GM21576 (cell line): ENCODE data around the gene PPP1R36.
"Not testable (repeated sequence)": the region's sequence is repeated elsewhere in the genome, so short reads cannot be mapped to it uniquely, and the experiment has no call there.

Experiments
- ATAC-seq: cut with Tn5 transposase; IDR thresholded peaks from one replicate; pipeline ENCODE4 v1.9.1; 2021; ENCODE audit warnings: mild to moderate bottlenecking, moderate library complexity; ENCODE audit not compliant: unreplicated experiment

The PPP1R36 gene

GRCh38 chr14:64549791-64550620 lies at the start of gene PPP1R36:
TSS of gene PPP1R36 (plus strand) at chr14:64549961. CDS start at chr14:64549998, 37 bp downstream.
- ATAC-seq = no peak

- ATAC-seq = no peak
Observed at GRCh38 chr14:64500088-64500487, 49.7 kb upstream of the PPP1R36 start.

DNA sequence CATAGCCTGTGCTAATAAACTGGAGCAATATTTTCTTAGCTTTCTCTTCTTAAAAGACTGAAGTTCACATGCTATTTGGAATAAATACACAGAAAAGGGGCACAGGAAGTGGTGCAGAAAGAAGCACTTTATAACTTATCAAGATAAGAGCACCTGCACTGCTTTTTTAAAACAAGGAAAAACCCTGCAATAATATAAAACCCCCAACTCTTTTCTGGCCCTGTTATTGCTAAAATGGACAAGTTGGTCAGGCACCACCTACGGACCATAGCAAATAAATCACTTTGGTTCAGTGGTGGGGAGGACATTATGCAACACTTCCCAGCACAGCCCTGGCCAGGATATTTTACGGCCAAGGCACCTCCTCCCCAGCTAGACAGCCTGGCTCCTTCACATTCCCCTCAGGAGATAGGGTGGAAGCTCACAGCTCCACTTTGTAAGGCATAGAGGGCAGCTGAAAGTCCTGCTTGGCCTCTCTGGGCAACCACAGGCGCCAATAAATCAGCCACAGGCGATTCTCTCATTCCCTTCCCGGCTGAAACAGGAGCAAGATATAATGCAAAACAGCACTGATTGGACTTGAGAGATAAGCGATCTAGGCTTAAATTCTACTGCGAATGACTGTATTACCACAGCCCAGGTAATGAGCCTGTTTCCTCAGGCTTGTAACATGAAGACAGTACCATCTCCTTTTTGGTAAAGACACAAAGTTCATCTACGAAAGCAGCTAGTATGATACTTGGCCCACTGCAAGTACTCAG lies 48.2 kb upstream of the PPP1R36 start:
- ATAC-seq = no peak

DNA sequence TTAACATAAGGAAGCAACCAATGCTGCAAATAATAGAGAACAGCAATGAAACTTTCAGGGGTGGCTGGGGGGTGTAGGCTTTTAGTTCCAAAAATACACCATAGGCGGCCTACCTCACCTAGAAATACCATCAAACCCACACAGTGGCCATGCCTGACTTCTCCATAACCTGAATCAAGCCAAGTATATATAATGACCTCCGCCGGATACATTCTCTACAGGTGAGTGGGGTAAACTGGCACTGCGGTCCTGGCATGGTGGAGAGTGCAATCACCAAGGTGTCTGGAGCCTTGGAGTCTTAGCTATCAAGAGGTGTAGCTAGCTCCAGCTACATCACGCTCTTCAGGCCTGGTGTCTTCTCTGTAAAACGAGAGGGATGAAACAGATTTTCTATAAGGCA lies 47.3 kb upstream of the PPP1R36 start:
- ATAC-seq = no peak

DNA sequence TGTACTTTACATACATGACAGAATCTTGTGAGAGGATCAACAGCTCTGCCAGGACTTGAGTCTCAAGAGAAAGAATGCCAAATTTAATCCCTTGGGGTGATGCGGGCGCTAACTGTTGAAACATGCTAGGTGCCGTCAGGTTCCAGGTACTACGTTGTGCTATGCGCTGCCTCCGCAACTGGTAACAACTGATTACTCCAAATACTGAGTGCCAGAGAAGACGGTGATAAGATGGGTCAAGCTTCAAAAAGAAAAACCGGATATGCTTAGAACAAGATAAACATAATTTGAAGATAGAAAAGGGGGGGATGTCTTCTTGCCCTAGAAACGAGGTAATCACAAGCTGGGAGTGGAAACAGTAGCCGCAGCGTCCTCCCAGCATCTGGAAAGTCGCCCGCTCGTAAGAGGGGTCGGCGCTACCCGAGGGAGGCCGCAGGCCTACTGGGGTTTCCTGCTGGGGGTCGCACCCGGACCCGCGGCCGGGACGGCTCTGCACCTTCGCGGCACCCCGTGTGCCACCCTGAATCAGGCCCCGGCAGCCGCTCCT lies 46.8 kb upstream of the PPP1R36 start:
- ATAC-seq = peak; percentile 2

DNA sequence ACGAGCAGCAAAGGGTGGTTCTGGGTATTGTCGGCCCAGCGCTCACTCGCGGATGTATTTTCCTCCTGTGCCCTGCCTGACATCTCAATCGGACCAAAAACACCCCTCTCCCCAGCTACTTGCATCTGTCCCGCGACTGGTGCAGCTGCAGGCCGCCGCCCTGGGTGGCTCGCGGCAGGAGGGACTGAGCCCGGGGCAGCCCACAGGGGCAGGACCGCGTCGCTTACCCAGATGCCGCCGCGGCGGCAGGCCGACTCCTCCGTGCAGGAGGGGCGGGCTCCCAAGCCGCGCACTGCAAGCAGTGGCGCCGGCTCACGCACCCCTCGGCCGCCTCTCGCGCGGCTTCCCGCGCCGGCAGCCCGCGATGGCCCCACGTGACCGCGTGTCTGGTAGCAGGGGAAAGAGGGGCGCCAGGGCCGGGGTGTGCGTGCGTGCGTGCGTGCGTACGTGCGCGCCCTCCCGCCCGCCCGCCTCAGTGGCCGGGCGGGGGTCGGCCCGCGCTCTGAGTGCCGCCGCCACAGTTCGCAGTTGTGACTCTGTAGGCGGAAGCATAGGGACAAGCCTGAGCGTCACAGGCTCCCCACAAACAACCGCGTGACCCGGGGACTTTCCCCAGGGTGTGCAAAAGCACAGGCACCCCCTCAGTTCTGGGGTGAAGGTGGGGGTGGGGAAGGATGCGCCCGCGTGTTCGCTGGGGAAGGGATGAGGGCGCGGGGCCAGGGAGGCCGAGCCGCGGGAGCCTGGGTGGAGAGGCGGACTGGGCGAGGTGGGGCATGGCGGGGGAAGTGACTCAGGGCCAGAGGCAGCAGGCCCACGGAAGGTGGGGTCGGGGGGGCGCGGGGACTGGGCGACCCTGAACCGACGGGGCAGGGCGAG lies 46.1 kb upstream of the PPP1R36 start, which contains the start of gene ZBTB25:
TSS of gene ZBTB25 (minus strand) at position 405 of the 876 bp plus-strand sequence. CDS start 13,305 bp downstream, outside the sequence.
- ATAC-seq = peak; percentile 51

- peak; percentile 17 for ATAC-seq
Observed at GRCh38 chr14:64504310-64504896, 45.4 kb upstream of the PPP1R36 start, which contains the start of gene ZBTB1. TSS of gene ZBTB1 (plus strand) at chr14:64504770. CDS start at chr14:64521505, 16,735 bp downstream.

DNA sequence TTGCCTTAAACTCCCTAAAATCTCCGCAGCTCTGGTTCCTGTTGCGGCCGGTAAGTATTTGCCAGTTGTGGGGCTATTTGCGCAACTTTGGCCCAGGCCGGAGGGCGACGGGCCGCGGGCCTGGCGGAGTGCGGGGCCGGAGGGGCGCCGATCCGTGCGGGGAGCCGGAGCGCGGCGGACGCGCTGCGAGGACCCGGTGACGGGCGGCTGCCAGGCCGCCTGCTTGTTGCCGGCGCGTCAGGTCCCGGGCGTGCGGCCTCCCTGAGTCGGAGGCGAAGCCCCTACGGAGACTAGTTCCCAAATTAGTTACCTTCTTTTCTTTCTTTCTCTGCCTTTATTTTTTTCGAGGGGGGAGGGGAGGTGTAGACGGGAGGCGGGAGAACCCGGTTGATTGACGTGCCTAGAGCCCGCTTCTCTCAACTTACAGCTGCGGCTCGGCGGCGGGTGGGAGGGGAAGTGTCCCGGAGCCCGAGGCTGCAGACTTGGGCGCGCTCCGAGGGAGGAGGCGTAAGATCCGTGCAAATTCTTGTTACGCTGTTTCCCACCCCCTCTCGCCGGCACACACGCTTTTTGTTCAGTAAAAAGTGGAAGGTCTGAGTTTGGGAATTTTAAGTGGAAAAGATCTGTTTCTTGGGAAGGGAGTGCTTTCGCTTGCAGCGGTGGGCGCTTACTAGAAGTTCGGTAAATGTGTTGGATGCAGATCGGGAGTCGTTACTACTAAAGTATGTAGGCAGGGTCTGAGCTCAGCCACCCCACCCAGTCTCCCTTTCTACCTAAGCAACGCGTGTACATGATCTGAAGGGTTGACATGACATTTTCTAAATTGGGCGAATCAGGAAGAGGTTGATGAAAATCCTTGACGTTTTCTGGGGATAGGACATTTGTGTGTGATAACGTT lies 44.6 kb upstream of the PPP1R36 start:
- ATAC-seq = peak; percentile 25

DNA sequence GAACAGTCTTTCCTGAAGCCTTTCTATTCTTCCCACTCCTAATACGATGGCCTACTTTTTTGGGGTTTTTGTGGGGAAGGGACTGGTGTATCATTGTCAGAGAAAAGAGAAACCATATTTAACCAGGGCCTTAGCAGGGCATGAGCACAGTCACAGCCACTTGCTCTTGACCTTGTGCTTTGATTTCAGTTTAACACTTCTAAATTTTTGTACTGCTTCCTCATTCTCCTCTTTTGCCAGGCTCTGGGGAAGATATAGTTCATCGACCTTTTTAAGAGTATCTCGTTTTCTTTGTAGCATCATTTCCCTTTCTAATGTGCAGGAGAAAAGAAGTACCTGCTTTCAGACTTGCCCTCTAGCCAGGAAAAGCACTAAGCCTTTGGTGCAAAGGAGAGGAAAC lies 43.0 kb upstream of the PPP1R36 start:
- ATAC-seq = no peak

DNA sequence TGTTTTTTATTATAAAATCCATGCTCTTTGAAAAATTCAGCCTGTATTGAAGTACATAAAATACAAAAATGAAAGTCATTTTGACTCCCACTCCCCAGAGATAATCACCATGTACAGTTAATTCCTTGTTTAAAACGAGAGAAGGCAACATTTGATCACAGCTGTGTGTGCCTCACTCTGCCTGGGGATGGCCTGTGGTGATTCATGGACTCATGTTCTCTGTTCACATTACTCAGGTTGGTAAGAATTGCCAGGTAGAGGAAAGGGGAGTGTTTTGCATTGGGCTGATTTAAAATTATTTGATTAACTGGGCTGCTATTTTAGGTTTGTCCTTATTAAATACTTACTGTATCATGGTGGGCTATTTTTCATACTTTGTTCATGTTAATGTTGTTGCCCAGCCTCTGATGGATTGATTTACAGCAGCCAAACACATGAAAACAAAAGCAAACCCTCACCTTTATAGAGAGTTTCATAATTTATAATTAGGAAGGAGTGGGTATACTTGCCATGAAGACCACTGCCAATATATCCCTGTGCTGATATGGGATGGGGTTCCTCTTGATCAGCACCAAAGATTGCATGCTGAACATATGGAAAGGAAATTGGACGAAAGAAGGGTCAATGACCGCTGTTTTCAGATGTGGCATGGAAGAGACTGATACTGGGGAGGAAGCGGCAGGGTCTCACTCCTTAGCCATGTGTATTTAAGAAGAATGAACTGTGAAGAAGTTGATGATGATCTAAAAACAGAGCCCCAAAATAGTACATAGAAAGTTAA lies 42.2 kb upstream of the PPP1R36 start:
- ATAC-seq = no peak

GRCh38 chr14:64508215-64508776 lies 41.5 kb upstream of the PPP1R36 start:
- ATAC-seq = no peak

DNA sequence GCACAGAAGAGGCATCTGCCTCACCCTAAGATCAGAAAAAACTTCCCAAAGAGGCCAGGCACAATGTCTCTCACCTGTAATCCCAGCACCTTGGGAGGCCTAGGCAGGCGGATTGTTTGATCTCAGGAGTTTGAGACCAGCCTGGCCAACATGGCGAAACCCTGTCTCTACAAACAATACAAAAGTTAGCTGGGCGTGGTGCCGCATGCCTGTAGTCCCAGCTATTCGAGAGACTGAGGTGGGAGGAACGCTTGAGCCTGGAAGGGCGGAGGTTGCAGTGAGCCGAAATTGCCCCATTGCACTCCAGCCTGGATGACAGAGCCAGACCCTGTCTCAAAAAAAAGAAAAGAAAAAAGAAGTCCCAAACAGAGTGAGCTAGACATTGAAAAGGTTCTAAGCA lies 40.7 kb upstream of the PPP1R36 start:
- no peak for ATAC-seq

GRCh38 chr14:64510825-64511671 lies 38.7 kb upstream of the PPP1R36 start:
- ATAC-seq = no peak

DNA sequence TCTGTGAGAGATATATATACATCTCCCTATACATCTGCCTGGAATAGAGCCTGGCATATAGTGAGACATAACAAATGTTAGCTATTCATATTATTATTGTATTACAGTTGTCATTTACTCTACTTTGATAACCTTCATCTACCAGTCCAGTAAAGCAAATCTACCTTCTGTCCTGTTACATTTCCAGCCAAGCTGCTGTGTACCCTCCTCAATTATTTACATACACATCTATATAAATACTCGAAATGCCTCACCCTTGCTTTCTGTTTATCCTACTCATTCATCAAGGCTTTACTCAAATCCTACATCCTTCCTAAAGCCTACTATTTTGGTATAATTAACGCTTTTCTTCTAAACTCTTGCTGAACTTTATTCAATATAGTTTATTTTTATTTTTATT lies 36.5 kb upstream of the PPP1R36 start:
- no peak for ATAC-seq

GRCh38 chr14:64515053-64515452 lies 34.7 kb upstream of the PPP1R36 start:
- ATAC-seq = no peak

DNA sequence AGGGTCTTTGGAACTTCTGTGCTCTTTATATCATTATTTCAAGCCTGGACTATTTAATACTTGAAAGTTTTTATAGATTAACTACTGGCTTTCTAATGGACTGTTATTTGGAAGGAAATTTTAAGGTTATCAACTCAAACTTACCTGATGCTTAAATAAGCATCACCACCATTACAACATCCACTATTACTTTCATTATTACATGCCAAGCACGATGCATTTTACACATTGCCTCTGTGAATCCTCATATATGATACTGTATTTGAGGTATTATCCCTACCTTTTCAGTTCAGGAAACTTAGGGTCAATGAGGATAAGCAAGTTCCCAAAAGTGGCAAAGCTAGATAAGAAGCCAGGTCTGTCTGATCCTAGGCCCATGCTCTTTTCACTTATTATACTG lies 32.8 kb upstream of the PPP1R36 start:
- no peak for ATAC-seq

- ATAC-seq = not testable (repeated sequence)
Observed at GRCh38 chr14:64517667-64518066, 32.1 kb upstream of the PPP1R36 start.
